Ishikawa (cell line): ENCODE measurements around the gene CNTNAP5.

ENCODE experiments used
- CEBPB ChIP-seq: IDR thresholded peaks from 2 replicates; pipeline ENCODE4 v1.6.1; 2012
- EGR1 ChIP-seq: IDR thresholded peaks from 2 replicates; pipeline ENCODE4 v1.6.1; 2012
- EP300 ChIP-seq: IDR thresholded peaks from 2 replicates; pipeline ENCODE4 v1.6.1; 2012; ENCODE audit warnings: borderline replicate concordance
- FOXM1 ChIP-seq: IDR thresholded peaks from 2 replicates; pipeline ENCODE4 v1.6.1; 2012; ENCODE audit warnings: low read depth, borderline replicate concordance
- MAX ChIP-seq: IDR thresholded peaks from 2 replicates; pipeline ENCODE4 v1.6.1; 2012
- NFIC ChIP-seq: IDR thresholded peaks from 2 replicates; pipeline ENCODE4 v1.6.1; 2012
- RAD21 ChIP-seq: IDR thresholded peaks from 2 replicates; pipeline ENCODE4 v1.6.1; 2012; ENCODE audit warnings: low read depth
- TAF1 ChIP-seq: IDR thresholded peaks from 2 replicates; pipeline ENCODE4 v1.6.1; 2012; ENCODE audit warnings: low read depth, mild to moderate bottlenecking
- TCF12 ChIP-seq: IDR thresholded peaks from 2 replicates; pipeline ENCODE4 v1.6.1; 2012; ENCODE audit warnings: low read depth
- USF1 ChIP-seq: IDR thresholded peaks from 2 replicates; pipeline ENCODE4 v1.6.1; 2012
- YY1 ChIP-seq: IDR thresholded peaks from 2 replicates; pipeline ENCODE4 v1.6.1; 2012; ENCODE audit warnings: low read depth
- ZBTB7A ChIP-seq: IDR thresholded peaks from 2 replicates; pipeline ENCODE4 v1.6.1; 2012; ENCODE audit warnings: low read depth
- TF ChIP-seq, protein P1 (sequence below): IDR thresholded peaks from 2 replicates; pipeline ENCODE4 v1.6.1; 2012; ENCODE audit warnings: low read depth, mild to moderate bottlenecking

DNA sequence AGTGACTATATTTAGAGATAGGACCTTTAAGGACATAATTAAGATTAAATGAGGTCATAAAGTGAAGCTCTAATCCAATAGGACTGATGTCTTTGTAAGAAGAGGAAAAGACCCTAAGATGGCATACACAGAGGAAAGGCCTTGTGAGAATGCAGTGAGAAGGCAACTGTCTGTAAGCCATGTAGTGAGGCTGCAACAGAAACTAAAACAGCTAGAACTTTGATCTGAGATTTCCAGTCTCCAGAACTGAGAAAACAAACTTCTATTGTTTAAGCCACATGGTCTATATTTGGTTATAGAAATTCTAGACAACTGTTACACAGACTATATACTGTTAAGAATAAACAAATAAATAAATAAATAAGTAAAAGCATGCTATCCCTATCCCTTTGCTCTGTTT lies 276.8 kb downstream of the CNTNAP5 start:
- TF ChIP-seq EP300 (no peak), USF1 (no peak), EGR1 (no peak), NFIC (no peak), MAX (no peak), FOXM1 (no peak), YY1 (no peak), TCF12 (no peak), CEBPB (no peak), ZBTB7A (no peak), RAD21 (no peak), TAF1 (no peak)
- TF ChIP-seq, protein P1, sequence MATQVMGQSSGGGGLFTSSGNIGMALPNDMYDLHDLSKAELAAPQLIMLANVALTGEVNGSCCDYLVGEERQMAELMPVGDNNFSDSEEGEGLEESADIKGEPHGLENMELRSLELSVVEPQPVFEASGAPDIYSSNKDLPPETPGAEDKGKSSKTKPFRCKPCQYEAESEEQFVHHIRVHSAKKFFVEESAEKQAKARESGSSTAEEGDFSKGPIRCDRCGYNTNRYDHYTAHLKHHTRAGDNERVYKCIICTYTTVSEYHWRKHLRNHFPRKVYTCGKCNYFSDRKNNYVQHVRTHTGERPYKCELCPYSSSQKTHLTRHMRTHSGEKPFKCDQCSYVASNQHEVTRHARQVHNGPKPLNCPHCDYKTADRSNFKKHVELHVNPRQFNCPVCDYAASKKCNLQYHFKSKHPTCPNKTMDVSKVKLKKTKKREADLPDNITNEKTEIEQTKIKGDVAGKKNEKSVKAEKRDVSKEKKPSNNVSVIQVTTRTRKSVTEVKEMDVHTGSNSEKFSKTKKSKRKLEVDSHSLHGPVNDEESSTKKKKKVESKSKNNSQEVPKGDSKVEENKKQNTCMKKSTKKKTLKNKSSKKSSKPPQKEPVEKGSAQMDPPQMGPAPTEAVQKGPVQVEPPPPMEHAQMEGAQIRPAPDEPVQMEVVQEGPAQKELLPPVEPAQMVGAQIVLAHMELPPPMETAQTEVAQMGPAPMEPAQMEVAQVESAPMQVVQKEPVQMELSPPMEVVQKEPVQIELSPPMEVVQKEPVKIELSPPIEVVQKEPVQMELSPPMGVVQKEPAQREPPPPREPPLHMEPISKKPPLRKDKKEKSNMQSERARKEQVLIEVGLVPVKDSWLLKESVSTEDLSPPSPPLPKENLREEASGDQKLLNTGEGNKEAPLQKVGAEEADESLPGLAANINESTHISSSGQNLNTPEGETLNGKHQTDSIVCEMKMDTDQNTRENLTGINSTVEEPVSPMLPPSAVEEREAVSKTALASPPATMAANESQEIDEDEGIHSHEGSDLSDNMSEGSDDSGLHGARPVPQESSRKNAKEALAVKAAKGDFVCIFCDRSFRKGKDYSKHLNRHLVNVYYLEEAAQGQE = no peak
